Measurements from ENCODE around the gene DBNDD1. TPM values are rescaled to one million over a fixed set of nuclear protein-coding genes. Genes with fewer than 3 reads are reported as not detected.

Gene DBNDD1
- total and polyA plus RNA-seq, 4 donors: 0.09 to 1.5 (median 0.82) TPM

GRCh38 chr16:90016339-90016950 is 2.8 kb downstream of the DBNDD1 start:
- WGBS: 57% methylated on average over 11 of the region's 11 CpGs
- Histone ChIP-seq H3K27me3 (ENCODE audit: control insufficient read depth in 4 of 4, insufficient read depth in 4 of 4, low read length in 3 of 4) (no peaks in the 10 kb centered on the region), H3K4me1 (ENCODE audit: control insufficient read depth in 4 of 4, insufficient read depth in 4 of 4, low read length in 3 of 4) (peaks cover 2 to 15% (median 10%) of the 10 kb centered on the region in 4 donors), H3K9ac (ENCODE audit: low read depth in 1 of 2, low read length in 2 of 2) (no peak overlapping the region), H3K9me3 (ENCODE audit: control insufficient read depth in 4 of 4, low read length in 3 of 4) (no peaks in the 10 kb centered on the region), H3K36me3 (ENCODE audit: control insufficient read depth in 4 of 4, insufficient read depth in 3 of 4, low read depth in 1 of 4, low read length in 3 of 4) (no peaks in the 10 kb centered on the region), H3K27ac (ENCODE audit: low read depth in 1 of 2, low read length in 2 of 2) (no peak overlapping the region), H3K4me3 (ENCODE audit: low read depth in 1 of 3, low read length in 3 of 3) (no peak overlapping the region)
- DNase-seq (ENCODE audit: low spot score): no peak
- TF ChIP-seq, protein P1, sequence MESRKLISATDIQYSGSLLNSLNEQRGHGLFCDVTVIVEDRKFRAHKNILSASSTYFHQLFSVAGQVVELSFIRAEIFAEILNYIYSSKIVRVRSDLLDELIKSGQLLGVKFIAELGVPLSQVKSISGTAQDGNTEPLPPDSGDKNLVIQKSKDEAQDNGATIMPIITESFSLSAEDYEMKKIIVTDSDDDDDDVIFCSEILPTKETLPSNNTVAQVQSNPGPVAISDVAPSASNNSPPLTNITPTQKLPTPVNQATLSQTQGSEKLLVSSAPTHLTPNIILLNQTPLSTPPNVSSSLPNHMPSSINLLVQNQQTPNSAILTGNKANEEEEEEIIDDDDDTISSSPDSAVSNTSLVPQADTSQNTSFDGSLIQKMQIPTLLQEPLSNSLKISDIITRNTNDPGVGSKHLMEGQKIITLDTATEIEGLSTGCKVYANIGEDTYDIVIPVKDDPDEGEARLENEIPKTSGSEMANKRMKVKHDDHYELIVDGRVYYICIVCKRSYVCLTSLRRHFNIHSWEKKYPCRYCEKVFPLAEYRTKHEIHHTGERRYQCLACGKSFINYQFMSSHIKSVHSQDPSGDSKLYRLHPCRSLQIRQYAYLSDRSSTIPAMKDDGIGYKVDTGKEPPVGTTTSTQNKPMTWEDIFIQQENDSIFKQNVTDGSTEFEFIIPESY (IDR thresholded peaks at IDR 0.05): no peak
- TF ChIP-seq JUND (IDR thresholded peaks at IDR 0.05): no peak

DNA sequence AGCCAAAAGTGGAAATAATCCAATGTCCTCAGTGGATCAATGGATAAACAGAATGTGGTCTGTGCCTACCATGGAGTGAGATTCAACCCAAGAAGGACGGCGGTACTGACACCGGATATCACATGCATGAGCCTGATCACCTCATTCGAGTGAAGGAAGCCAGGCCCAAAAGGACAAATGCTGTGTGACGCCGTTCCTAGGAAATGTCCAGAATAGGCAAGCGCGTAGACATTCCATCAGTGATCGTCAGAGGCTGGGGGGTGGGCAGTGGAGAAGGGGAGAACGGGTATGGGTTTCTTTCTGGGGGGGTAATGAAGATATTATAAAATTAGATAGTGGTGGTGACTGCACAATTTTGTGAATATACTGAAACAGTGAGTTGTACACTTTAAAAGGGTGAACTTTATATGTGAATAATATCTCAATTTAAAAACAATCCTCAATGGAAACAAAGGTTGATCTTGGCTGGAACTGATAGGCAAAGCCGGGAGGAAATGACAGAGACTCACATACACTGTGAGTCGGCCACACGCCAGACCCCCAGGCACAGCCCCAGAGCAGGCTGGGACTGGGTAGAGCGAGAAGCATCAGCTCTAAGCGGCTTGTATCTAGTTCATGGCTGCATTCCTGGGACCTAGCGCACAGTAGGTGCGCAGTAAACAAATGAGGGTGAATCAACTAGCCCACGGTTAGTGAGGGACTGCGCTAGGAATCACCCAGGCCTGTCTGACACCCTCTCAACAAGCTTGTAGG is 3.5 kb downstream of the DBNDD1 start:
- TF ChIP-seq RXRA (IDR thresholded peaks at IDR 0.05): no peak
- TF ChIP-seq FOXA1 (IDR thresholded peaks at IDR 0.05): no peak
- no peak for TF ChIP-seq JUND (IDR thresholded peaks at IDR 0.05)
- no peak for TF ChIP-seq REST (IDR thresholded peaks at IDR 0.05)
- Histone ChIP-seq H3K9ac (ENCODE audit: low read depth in 1 of 2, low read length in 2 of 2) (no peak overlapping the region), H3K36me3 (ENCODE audit: control insufficient read depth in 4 of 4, insufficient read depth in 3 of 4, low read depth in 1 of 4, low read length in 3 of 4) (no peaks in the 10 kb centered on the region), H3K4me1 (ENCODE audit: control insufficient read depth in 4 of 4, insufficient read depth in 4 of 4, low read length in 3 of 4) (peaks cover under 1 to 15% (median 10%) of the 10 kb centered on the region in 4 donors), H3K4me3 (ENCODE audit: low read depth in 1 of 3, low read length in 3 of 3) (no peak overlapping the region), H3K9me3 (ENCODE audit: control insufficient read depth in 4 of 4, low read length in 3 of 4) (no peaks in the 10 kb centered on the region), H3K27me3 (ENCODE audit: control insufficient read depth in 4 of 4, insufficient read depth in 4 of 4, low read length in 3 of 4) (no peaks in the 10 kb centered on the region), H3K27ac (ENCODE audit: low read depth in 1 of 2, low read length in 2 of 2) (no peak overlapping the region)
- WGBS: 91% methylated on average over 19 of the region's 19 CpGs
- DNase-seq (ENCODE audit: low spot score): no peak

DNA sequence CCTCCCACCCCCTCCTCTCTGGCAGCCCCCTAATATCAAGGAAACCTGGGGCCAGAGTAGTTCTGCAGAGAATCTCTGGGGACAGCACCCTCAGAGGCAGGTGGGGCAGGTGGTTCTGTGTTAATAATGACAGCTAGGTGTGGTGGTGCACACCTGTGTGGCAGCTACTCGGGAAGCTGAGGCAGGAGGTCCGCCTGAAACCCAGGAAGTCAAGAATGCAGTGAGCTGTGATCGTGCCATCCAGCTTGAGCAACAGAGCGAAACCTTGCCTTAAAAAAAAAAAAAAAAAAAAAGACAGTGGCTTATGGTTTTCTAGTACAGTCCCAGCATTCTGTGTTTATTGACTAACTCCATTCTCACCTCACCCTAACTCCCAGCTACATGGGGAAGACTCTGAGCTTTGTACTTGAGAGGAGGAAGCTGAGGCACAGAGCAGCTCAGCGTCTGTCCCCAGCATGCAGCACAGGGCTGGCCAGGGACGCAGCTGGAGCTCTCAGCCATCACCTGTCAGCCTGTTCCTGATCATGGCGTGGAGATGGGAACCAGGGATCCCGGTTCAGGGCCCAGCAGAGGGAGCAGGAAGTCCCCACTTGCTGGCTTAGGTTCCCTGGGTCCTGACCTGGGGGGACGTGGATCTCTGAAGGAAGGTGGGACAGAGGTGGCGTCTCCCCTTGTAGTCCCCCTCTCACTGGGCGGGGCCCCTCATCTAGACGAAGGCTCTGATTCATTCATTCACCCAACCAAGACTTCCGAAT is 6.1 kb downstream of the DBNDD1 start:
- no peak overlapping the region for H3K9ac ChIP-seq (ENCODE audit: low read depth in 1 of 2, low read length in 2 of 2)
- H3K4me3 ChIP-seq (ENCODE audit: low read depth in 1 of 3, low read length in 3 of 3): no peak overlapping the region
- WGBS: 79% methylated on average over 13 of the region's 13 CpGs
- peaks cover 0 to 7% (median 3%) of the 10 kb centered on the region in 4 donors for H3K4me1 ChIP-seq (ENCODE audit: control insufficient read depth in 4 of 4, insufficient read depth in 4 of 4, low read length in 3 of 4)
- no peak for DNase-seq (ENCODE audit: low spot score)
- H3K36me3 ChIP-seq (ENCODE audit: control insufficient read depth in 4 of 4, insufficient read depth in 3 of 4, low read depth in 1 of 4, low read length in 3 of 4): no peaks in the 10 kb centered on the region
- H3K27me3 ChIP-seq (ENCODE audit: control insufficient read depth in 4 of 4, insufficient read depth in 4 of 4, low read length in 3 of 4): no peaks in the 10 kb centered on the region
- H3K27ac ChIP-seq (ENCODE audit: low read depth in 1 of 2, low read length in 2 of 2): no peak overlapping the region
- no peaks in the 10 kb centered on the region for H3K9me3 ChIP-seq (ENCODE audit: control insufficient read depth in 4 of 4, low read length in 3 of 4)
- TF ChIP-seq EGR1 (IDR thresholded peaks at IDR 0.05; ENCODE audit: low read depth in 2 of 2) (no peak), FOXA2 (IDR thresholded peaks at IDR 0.05) (no peak), TAF1 (conservative IDR thresholded peaks at IDR 0.05) (no peak), ATF3 (IDR thresholded peaks at IDR 0.05) (no peak), RAD21 (IDR thresholded peaks at IDR 0.05) (no peak), GABPA (IDR thresholded peaks at IDR 0.05 in 1 of 2, conservative IDR thresholded peaks at IDR 0.05 in 1 of 2) (no peak), SP1 (IDR thresholded peaks at IDR 0.05) (no peak), REST (IDR thresholded peaks at IDR 0.05) (no peak), JUND (IDR thresholded peaks at IDR 0.05) (no peak), HNF4A (conservative IDR thresholded peaks at IDR 0.05) (no peak), RXRA (IDR thresholded peaks at IDR 0.05) (no peak), HNF4G (IDR thresholded peaks at IDR 0.05) (no peak), YY1 (IDR thresholded peaks at IDR 0.05) (no peak)
